Activated naive CD8-positive, alpha-beta T cell treated with anti-CD3 and anti-CD28 coated beads for 36 hours (primary cell): ENCODE results near the gene KDELR3. TPM values are rescaled to one million over a fixed set of nuclear protein-coding genes. Genes with fewer than 3 reads are reported as not detected.

Source experiments
- DNase-seq: peaks from one replicate; pipeline ENCODE4 v3.0.0; 2021
- H3K27ac Mint-ChIP-seq: one replicate; pipeline ENCODE4 v1.8.0; 2022; ENCODE audit warnings: mild to moderate bottlenecking, moderate library complexity, mixed read lengths
- H3K27me3 Mint-ChIP-seq: one replicate; pipeline ENCODE4 v1.8.0; 2022; ENCODE audit warnings: mild to moderate bottlenecking, mixed read lengths
- H3K36me3 Mint-ChIP-seq: one replicate; pipeline ENCODE4 v1.8.0; 2021; ENCODE audit warnings: mild to moderate bottlenecking, mixed read lengths
- H3K4me1 Mint-ChIP-seq: one replicate; pipeline ENCODE4 v1.8.0; 2021; ENCODE audit warnings: mixed read lengths
- H3K4me3 Mint-ChIP-seq: one replicate; pipeline ENCODE4 v1.8.0; 2022; ENCODE audit warnings: mild to moderate bottlenecking, moderate library complexity, mixed read lengths
- H3K9me3 Mint-ChIP-seq: one replicate; pipeline ENCODE4 v1.8.0; 2022; ENCODE audit warnings: mixed read lengths
- total RNA-seq, 2 experiments: library from RNA; stranded (reverse); gene quantifications; one replicate each; pipeline ENCODE4 v1.2.3, GENCODE V29; 2021

The KDELR3 gene
- total RNA-seq, 2 experiments from 2014 or later = 0.72 to 1.3 TPM

DNA sequence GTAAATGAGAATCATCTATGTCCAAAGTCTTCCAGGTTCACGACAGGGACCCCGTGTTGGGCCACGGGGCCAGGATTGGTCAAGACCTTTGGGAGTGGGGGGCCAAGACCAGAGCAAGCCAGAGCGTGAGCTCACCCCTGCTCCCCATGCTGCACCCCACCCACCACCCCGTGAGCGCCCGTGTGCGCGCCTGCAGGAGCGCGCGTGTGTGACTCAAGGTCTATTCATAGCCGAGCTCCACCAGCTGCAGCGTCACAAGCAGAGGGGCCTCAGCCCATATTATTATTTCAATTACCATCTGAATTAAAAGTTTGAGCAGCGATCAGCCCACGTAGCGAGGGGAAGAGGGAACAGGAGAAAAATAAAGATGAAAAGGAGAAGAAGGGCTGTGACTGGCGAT is 18.1 kb upstream of the KDELR3 start:
- Mint-ChIP-seq H3K27ac (no peak overlapping the region), H3K9me3 (no peaks in the 10 kb centered on the region), H3K4me3 (no peak overlapping the region), H3K36me3 (no peaks in the 10 kb centered on the region), H3K4me1 (peaks cover 4% of the 10 kb centered on the region), H3K27me3 (peaks cover 47% of the 10 kb centered on the region)
- no peak for DNase-seq

DNA sequence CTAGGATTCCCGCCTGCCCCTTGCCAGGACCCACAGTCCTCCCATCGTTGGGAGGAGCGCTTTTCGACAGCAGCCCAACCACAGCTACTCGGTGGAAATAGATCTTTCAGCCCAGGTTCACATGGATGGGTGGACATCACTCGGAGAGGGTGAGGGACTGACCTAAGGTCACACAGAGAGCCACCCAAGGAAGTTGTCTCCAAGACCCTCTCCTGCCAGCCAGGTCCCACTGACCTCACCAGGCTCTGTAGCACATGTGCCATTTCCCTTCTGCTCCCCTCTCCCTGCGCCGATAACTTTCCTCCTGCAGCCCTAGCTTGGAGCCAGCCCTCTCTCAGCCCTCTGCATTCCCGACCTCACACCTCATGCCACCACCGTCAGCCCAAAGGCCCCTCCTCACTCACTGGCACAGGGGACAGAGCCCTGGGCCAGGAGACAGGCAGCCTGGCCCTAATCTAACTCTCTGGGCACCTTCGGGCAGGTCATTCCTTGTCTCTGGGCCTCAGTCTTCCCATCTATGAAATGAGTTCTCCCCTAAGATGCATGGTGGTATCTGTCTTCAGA is 17.6 kb upstream of the KDELR3 start:
- Mint-ChIP-seq H3K27ac (no peak overlapping the region), H3K4me3 (no peak overlapping the region), H3K27me3 (peaks cover 44% of the 10 kb centered on the region), H3K4me1 (peaks cover 4% of the 10 kb centered on the region), H3K36me3 (no peaks in the 10 kb centered on the region), H3K9me3 (no peaks in the 10 kb centered on the region)
- DNase-seq = no peak

DNA sequence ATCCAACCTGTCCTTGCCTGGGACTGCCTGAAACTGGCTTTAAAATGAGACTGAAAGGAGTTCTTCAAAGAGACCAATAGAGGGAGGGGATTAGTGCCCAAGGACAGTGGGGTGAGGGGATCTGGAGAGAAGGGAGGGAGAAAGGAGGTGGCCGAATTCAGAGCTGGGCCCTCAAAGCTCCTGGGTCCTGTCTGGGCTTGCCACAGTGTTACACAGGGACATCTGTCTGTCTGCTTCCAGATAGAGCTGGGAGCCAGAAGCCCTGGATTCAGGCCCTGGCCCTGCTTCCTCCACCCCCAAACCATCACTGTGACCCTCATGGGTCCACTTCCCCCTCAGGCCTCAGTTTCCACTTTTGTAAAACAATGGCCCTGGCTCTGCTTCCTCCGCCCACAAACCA is 16.5 kb upstream of the KDELR3 start:
- no peaks in the 10 kb centered on the region for H3K9me3 Mint-ChIP-seq
- H3K27me3 Mint-ChIP-seq = peaks cover 48% of the 10 kb centered on the region
- H3K36me3 Mint-ChIP-seq = no peaks in the 10 kb centered on the region
- no peak overlapping the region for H3K27ac Mint-ChIP-seq
- no peak for DNase-seq
- H3K4me1 Mint-ChIP-seq = peaks cover 4% of the 10 kb centered on the region
- H3K4me3 Mint-ChIP-seq = no peak overlapping the region

DNA sequence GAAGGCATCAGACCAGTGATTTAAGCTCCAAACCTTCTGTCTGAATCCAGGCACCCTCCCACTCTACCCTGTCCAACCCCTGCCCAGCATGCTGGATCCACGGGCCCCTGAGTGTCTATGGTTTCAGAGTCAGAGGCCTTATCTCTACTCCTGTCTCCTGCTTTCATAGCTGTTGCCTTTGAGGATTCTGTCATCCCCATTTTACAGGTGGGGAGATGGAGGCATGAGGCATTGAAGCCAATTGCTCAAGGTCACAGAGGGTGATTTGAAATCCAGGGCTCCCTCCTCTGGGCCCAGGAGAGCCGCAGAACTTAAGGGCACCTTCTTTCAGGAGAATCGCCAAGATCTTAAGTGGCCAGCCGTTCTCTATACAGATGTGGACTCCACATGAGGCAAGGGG is 16.0 kb upstream of the KDELR3 start:
- H3K27me3 Mint-ChIP-seq = peaks cover 52% of the 10 kb centered on the region

DNA sequence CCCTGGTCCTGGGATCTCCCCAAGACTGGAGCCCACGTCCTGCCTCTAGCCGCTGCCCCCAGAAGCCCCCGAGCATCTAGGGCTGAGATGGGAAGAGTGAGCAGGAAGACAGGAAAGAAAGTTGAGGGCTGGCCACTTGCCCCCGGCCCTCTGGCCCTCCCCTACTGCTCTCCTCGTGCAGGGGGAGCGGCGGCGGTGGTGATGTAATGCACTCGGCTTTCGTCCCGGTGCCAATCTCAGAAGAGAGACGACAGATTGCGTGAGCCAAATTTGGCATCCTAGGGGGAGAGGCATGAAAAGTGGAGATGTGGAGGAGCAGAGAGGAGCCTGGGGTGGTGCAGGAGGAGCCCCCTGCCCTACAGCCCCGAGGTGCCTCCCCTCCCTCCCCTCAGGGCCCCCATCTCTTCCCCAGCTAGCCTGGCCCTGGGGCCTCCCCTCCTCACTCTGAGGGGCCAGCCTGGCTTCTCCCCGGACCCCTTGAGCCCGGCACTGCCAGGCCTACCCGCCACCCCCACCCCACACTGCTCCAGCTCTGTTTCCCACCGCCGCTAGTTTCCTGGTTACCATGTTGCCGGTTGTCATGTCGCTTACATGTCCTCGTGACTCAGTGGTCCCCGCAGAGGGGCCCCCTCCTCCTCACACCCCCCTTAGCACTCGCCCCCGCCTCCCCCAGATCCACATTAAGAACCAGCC is 15.4 kb upstream of the KDELR3 start:
- Mint-ChIP-seq H3K27me3 (peaks cover 59% of the 10 kb centered on the region), H3K9me3 (no peaks in the 10 kb centered on the region), H3K4me3 (no peak overlapping the region), H3K36me3 (no peaks in the 10 kb centered on the region), H3K27ac (no peak overlapping the region), H3K4me1 (peaks cover 4% of the 10 kb centered on the region)
- no peak for DNase-seq

More for the DNA sequence above, 16.0 kb upstream of the KDELR3 start:
- Mint-ChIP-seq H3K4me1 (peaks cover 4% of the 10 kb centered on the region), H3K4me3 (no peak overlapping the region), H3K36me3 (no peaks in the 10 kb centered on the region), H3K9me3 (no peaks in the 10 kb centered on the region), H3K27ac (no peak overlapping the region)
- no peak for DNase-seq

DNA sequence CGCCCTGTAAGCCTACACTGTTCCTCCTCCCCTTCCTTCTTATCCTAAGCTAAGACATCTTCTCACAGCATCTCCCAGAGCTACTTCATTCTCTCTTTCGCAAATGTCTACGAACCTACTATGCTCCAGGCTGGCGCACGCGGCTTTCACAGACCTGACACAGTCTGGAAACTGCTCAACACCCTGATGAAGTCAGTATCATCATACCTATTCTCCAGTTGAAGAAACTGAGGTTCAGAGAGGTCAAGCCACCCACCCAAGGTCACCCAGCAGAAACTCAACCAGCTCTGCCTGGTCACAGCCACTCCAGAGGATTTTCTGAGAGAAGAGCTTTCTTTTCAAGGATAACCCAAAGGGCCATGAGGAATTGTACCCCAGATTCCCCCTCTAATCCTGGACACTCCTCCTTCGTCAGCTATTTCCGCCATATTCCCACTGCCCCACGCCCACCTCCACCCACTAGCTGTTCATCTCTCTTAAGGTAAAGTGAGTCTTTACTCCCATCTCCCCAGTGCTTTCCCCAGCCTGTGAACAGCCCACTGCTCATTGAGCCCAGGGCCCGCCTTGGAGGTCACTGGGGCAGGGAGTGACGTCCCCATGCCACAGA is 14.7 kb upstream of the KDELR3 start:
- H3K9me3 Mint-ChIP-seq = no peaks in the 10 kb centered on the region
- no peak overlapping the region for H3K27ac Mint-ChIP-seq
- no peaks in the 10 kb centered on the region for H3K36me3 Mint-ChIP-seq
- H3K4me1 Mint-ChIP-seq = peaks cover 4% of the 10 kb centered on the region
- no peak for DNase-seq
- no peak overlapping the region for H3K4me3 Mint-ChIP-seq
- H3K27me3 Mint-ChIP-seq = peaks cover 65% of the 10 kb centered on the region

DNA sequence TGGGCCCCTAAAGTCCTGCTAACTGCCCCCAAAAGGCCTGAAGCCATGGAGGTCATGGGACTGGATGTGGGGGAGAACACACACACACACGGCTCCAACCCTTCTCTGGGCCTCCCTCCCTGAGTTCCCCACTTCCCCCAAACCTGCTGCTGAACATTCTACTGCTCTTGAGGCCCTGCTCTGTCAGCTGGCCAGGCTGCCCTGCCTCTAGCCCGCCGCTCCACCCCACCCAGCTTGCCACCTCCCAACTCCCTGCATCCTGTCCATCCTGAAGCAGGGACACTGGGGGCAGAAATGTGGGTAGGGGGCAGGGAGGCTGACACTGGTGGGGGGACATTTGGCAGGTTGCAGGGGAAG is 13.9 kb upstream of the KDELR3 start:
- Mint-ChIP-seq H3K27ac (no peak overlapping the region), H3K27me3 (peaks cover 73% of the 10 kb centered on the region), H3K4me3 (peak overlapping the region; percentile 22), H3K4me1 (peaks cover 4% of the 10 kb centered on the region), H3K9me3 (no peaks in the 10 kb centered on the region), H3K36me3 (no peaks in the 10 kb centered on the region)
- no peak for DNase-seq

DNA sequence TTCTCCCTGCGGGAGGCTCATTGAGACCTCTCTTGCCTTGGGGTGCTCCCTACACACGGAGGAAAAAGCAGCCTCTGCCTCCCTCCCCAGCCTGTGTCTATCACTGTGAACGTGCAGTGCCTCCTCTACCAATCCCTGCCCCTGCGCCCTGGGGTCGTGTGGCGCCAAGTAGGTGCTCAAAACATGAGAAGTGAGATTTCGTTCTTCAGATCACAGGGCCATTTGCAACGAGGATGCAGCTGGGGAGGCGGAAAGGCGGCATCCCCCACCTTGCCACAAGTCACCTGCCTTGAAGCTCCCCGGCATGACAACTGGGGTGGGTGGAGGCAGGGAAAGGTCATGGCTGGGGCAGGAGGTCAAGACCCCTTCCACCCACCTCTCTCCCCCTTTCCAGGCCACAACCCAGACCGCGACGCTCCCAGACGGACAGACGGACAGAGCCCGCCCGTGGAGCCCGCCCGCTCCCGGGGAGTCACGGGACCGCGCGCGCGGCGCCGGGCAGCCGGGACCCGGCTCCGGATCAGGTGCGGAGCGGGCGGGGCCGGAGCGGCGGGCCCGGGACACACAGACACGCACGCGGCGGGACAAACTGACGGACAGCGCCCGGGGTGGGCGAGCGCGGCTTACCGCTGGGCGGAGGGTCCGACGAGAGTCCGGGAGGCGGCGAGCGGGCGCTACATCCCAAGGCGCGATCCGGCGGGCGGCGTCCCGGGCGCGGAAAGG is 13.4 kb upstream of the KDELR3 start:
- Mint-ChIP-seq H3K27ac (no peak overlapping the region), H3K9me3 (no peaks in the 10 kb centered on the region), H3K36me3 (no peaks in the 10 kb centered on the region), H3K27me3 (peaks cover 79% of the 10 kb centered on the region), H3K4me3 (peak overlapping the region; percentile 68), H3K4me1 (peaks cover 4% of the 10 kb centered on the region)
- peak; percentile 19 for DNase-seq

DNA sequence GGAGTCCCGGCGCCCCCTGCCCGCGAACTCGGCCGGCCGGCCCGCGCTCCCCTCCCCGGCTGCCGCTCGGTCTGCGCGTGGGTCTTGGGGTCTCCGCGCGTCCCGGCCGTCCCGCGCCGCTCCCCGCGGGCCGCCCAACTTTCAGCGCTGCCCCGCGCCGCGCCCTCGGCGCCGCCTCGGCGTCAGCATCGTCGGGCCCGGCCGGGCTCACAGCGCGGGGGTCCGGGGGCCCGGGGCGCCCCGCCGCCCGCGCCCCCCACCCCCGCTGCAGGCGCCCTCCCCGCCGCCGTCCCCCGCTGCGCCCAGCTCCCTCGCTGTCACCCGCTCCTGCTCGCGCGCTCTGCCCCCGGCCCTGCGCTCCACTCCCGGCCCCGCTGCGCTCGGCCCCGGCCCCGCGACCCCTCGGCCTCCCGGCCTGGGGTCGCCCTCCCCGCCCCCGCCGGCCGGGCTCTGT is 12.8 kb upstream of the KDELR3 start, which contains the start of gene KCNJ4:
Gene KCNJ4 (minus strand): TSS at position 124 of the 454 bp plus-strand sequence. CDS start 27,067 bp downstream, outside the sequence.
- Mint-ChIP-seq H3K9me3 (no peaks in the 10 kb centered on the region), H3K27ac (no peak within 1 kb of the TSS), H3K4me1 (peaks cover 4% of the 10 kb centered on the region), H3K36me3 (no peaks in the 10 kb centered on the region), H3K27me3 (peaks cover 73% of the 10 kb centered on the region), H3K4me3 (peak within 1 kb of the TSS; percentile 68)
- DNase-seq = no peak

DNA sequence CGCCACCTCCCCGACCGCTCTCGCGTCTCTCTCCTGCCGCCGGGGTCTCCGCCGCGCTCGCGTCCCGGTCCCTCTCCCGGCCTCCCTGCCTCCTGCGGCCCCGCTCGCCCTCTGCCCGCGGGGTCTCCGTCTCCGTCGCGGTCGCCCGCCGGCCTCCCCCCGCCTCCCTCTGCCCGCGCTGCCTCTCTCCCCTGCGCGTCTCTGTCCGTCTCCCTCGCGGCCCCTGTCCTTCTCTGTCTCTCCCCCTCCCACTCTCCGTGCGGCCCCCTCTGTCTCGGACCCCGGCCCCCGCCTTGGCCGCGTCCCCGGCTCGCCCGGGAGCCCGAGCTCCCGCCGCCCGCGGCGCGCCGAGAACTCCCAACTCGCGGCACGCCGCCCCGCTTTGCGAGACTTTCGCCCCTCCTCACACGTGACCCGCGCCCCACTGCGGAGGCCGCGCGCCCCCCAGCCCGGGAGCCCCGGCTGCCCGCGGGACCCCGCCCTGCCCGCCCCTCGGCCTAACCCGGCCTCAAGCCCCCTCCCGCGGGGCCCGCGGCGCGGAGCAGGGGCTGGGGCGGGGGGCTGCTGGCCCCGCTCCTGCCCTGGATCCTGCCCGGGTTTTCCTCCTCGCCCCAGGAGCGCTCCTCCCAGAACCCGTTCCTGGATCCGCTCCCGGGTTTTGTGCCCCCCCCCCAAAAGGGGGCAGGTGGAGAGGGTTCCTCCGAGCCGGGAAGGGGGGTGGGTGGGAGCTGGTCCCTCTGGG is 12.2 kb upstream of the KDELR3 start:
- DNase-seq = peak; percentile 26
- H3K4me1 Mint-ChIP-seq = peaks cover 4% of the 10 kb centered on the region
- no peaks in the 10 kb centered on the region for H3K36me3 Mint-ChIP-seq
- H3K27me3 Mint-ChIP-seq = peaks cover 73% of the 10 kb centered on the region
- peak overlapping the region; percentile 15 for H3K4me3 Mint-ChIP-seq
- H3K27ac Mint-ChIP-seq = no peak overlapping the region
- no peaks in the 10 kb centered on the region for H3K9me3 Mint-ChIP-seq

DNA sequence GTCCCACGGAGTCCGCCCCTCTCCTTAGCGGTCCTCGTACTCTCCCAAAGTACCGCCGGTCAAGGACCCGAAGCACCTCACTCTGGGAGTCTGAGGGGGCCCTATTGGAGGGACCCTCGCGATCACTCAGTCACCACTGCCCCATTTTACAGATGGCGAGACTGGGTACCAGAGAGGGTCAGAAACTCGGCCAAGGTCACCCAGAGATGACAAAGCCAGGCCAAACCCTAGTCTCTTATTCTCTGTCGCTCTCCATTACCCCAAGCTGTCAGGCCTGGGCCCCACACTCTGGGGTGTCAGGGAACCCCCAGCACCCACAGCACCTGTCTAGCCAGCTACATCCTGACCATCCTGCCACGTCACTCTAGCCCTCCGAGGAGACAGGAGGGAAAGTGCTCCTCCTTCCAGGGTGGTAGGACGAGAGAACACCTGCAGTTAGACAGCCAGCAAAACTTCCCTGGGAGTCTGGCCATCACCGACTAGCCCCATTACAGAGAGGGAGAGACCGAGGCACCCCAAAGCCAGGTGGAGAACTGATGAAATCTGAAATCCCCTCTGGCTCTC is 11.5 kb upstream of the KDELR3 start:
- Mint-ChIP-seq H3K36me3 (no peaks in the 10 kb centered on the region), H3K4me1 (peaks cover 4% of the 10 kb centered on the region), H3K9me3 (no peaks in the 10 kb centered on the region), H3K27ac (no peak overlapping the region), H3K27me3 (peaks cover 74% of the 10 kb centered on the region), H3K4me3 (peak overlapping the region; percentile 51)
- DNase-seq = no peak

DNA sequence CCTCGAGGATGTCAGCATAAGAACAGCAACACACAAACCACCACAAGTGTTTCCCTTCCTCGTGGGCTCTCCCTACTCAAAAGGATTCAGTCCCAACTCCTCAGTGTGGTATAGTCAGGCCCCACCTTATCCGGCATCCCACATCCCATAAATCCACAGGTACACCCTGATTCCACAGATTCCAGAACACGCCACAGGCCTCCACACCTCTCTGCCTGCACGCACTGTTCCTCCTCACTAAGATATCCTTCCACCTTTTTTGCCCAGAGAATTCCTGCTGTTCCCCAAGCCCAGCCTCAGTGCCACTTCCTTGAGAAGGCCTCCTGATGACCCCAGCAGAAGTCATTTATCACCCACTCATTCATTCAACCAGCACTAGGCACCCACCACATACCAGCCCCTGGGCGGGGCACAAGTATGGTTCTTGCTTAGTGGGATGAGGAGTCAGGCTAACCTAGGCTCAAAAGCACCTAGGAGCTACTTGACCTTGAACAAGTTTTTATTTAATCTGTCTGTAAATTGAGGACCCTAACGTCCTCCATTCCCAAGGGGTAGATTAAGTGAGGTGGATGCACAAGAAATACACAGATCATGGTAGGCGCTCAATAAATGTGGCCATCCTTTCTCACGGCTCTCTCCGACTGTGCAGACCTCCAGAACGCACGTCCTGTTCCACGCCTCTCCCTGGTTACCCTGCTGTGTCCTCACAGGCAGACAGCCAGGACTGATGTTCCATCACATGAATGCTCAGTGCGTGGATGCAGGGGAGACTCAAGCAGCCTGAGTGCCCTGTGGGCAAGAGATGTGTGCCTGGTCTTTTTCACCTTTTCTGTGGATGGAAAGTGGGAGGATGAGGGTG is 10.8 kb upstream of the KDELR3 start:
- peaks cover 5% of the 10 kb centered on the region for H3K4me1 Mint-ChIP-seq
- no peaks in the 10 kb centered on the region for H3K9me3 Mint-ChIP-seq
- H3K4me3 Mint-ChIP-seq = peak overlapping the region; percentile 51
- no peak for DNase-seq
- H3K27ac Mint-ChIP-seq = no peak overlapping the region
- peaks cover 76% of the 10 kb centered on the region for H3K27me3 Mint-ChIP-seq
- no peaks in the 10 kb centered on the region for H3K36me3 Mint-ChIP-seq

DNA sequence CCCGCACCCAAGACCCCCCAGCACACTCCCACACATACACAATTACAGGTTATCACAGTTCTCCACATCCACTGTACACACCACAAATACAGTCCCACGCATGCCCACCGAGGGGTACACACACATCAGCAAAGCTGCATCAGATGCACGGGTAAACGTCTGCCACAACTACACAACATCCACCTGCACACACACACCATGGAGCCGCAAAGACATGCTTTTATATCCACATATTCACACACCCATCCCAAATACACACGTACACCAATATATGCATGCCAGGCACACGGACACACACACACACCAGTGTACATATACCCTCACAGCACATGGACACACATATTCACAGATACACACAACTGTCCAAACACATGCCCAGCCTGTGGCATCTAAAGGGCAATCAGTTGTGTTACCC is 7.5 kb upstream of the KDELR3 start:
- Mint-ChIP-seq H3K27me3 (peaks cover 86% of the 10 kb centered on the region), H3K9me3 (no peaks in the 10 kb centered on the region), H3K36me3 (no peaks in the 10 kb centered on the region), H3K27ac (no peak overlapping the region), H3K4me1 (peaks cover 1% of the 10 kb centered on the region), H3K4me3 (no peak overlapping the region)
- DNase-seq = no peak

DNA sequence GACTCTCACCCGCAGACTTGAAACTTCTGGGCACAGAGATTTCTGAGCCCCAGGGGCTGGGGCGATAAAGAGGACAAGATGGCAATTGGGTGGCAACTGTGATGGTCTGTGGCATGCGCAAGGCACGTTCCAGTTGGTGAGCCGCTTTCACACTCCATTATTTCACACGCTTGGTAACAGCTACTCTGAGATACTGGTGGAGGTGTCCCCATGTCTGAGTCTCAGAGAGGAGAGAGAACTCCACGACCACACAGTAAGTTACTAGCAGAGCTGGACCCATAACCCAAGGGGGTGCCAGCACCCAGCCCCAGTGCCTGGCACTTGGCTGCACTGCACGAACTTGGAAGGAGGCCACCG is 6.9 kb upstream of the KDELR3 start:
- Mint-ChIP-seq H3K4me3 (no peak overlapping the region), H3K4me1 (peaks cover 1% of the 10 kb centered on the region), H3K36me3 (no peaks in the 10 kb centered on the region), H3K9me3 (no peaks in the 10 kb centered on the region), H3K27ac (no peak overlapping the region), H3K27me3 (peaks cover 91% of the 10 kb centered on the region)
- DNase-seq = no peak
